B cell (primary cell): Measurements from ENCODE around the gene CACNA2D3.

ENCODE experiments used
- EZH2 ChIP-seq: IDR thresholded peaks from 2 replicates; pipeline ENCODE4 v1.6.1; 2012; ENCODE audit warnings: borderline replicate concordance, low read depth, mild to moderate bottlenecking, moderate library complexity, low read length; ENCODE audit not compliant: insufficient read depth, poor library complexity, severe bottlenecking
- TF ChIP-seq, protein P1 (sequence below): fragments of 200-600 bp; IDR thresholded peaks from one replicate; pipeline ENCODE4 v1.8.0; 2022; ENCODE audit warnings: antibody characterized with exemption, mild to moderate bottlenecking

DNA sequence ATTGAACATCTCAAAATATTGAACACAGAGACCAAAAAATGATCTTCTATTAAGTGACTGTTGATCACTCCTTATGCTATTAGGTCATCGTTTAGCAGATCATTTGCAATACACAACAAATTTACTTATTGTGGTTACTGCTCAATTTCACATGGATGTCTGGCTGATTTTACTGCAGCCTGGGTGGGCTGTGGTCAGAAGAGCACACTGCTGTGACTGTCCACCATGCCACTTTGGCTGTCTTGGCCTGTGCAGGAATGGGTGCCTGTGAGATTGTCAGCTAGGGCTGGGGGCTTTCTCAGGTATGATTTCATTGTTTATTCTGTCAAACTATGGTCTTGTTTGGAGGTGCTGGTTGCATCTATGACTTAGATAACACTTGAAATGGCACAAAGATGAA is 885.6 kb downstream of the CACNA2D3 start:
- TF ChIP-seq, protein P1, sequence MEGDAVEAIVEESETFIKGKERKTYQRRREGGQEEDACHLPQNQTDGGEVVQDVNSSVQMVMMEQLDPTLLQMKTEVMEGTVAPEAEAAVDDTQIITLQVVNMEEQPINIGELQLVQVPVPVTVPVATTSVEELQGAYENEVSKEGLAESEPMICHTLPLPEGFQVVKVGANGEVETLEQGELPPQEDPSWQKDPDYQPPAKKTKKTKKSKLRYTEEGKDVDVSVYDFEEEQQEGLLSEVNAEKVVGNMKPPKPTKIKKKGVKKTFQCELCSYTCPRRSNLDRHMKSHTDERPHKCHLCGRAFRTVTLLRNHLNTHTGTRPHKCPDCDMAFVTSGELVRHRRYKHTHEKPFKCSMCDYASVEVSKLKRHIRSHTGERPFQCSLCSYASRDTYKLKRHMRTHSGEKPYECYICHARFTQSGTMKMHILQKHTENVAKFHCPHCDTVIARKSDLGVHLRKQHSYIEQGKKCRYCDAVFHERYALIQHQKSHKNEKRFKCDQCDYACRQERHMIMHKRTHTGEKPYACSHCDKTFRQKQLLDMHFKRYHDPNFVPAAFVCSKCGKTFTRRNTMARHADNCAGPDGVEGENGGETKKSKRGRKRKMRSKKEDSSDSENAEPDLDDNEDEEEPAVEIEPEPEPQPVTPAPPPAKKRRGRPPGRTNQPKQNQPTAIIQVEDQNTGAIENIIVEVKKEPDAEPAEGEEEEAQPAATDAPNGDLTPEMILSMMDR = no peak
- TF ChIP-seq EZH2 = no peak
